ENCODE data around the gene VWDE. TPM values are rescaled to one million over a fixed set of nuclear protein-coding genes. Genes with fewer than 3 reads are reported as not detected.

VWDE gene
- total RNA-seq, 1 experiment from 2014 or later = 13.7 TPM

DNA sequence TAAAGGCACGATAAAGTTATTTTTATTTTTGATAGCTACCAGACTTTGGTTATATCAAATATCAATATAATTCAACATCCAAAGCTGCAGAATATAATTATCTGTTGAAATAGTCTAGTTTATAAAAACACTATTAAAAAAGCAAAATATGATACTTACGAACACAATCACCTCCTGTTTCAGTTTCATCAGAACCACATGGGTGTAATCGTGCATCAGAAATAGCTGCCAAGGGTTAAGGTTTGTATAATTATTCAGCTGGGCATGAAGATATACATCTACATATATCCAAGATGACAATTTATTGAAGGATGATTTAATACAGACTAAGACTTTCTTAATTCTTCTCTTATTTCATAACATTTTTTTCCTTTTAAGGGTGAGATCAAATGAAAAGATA, 20.3 kb downstream of the VWDE start:
- no peak overlapping the region for H3K9ac ChIP-seq (ENCODE audit: low read length)
- no peak overlapping the region for H3K4me3 ChIP-seq (replicated peaks in 1 of 2; ENCODE audit: low read depth in 1 of 2, low read length in 2 of 2)
- no peak for TF ChIP-seq TCF7L2 (IDR thresholded peaks at IDR 0.05; ENCODE audit: borderline replicate concordance, extremely low read depth, insufficient read depth, insufficient read length)
- no peak for TF ChIP-seq FOSL1 (IDR thresholded peaks at IDR 0.05; ENCODE audit: low read depth)
- TF ChIP-seq JUND (IDR thresholded peaks at IDR 0.05) = no peak
- TF ChIP-seq YY1 (IDR thresholded peaks at IDR 0.05; ENCODE audit: extremely low read depth, insufficient replicate concordance, low read depth, low read length) = no peak
- TF ChIP-seq SIN3A (IDR thresholded peaks at IDR 0.05; ENCODE audit: low read depth) = no peak
- no peak for TF ChIP-seq POLR2AphosphoS5 (IDR thresholded peaks at IDR 0.05; ENCODE audit: low read depth, low read length)
- no peak for TF ChIP-seq ZNF274 (IDR thresholded peaks at IDR 0.05; ENCODE audit: low read depth, low read length)
- TF ChIP-seq EZH2 (IDR thresholded peaks at IDR 0.05) = no peak
- no peak for TF ChIP-seq CBX3 (IDR thresholded peaks at IDR 0.05; ENCODE audit: low read depth)
- TF ChIP-seq ELF1 (IDR thresholded peaks at IDR 0.05; ENCODE audit: borderline replicate concordance, low read depth) = no peak
- ChIA-PET RAD21 (ENCODE audit: low non-redundant PET in 1 of 2, low total read pairs in 2 of 2, uncharacterized antibody in 2 of 2, unreplicated experiment in 2 of 2) (no interaction called here), POLR2A (no interaction called here), CTCF (no interaction called here)
- no peak overlapping the region for H3K4me2 ChIP-seq (ENCODE audit: low read length)
- no peaks in the 10 kb centered on the region for H3K27me3 ChIP-seq (ENCODE audit: insufficient read depth, low read length)
- no peak for DNase-seq (ENCODE audit: low read depth, low spot score)
- H3K36me3 ChIP-seq (ENCODE audit: control insufficient read depth in 1 of 2, insufficient read depth in 2 of 2, low read length in 2 of 2) = peaks cover 0 to 3% of the 10 kb centered on the region in 2 experiments; a peak in 1 of 4 replicates
- no peaks in the 10 kb centered on the region for H4K20me1 ChIP-seq (ENCODE audit: insufficient read depth)
- no peak for ATAC-seq
- intact Hi-C loops (cut with micrococcal nuclease) = no loop called here
- no peaks in the 10 kb centered on the region for H3K4me1 ChIP-seq (ENCODE audit: control insufficient read depth in 1 of 2, insufficient read depth in 2 of 2, low read length in 2 of 2)
- no peaks in the 10 kb centered on the region for H3K79me2 ChIP-seq (ENCODE audit: insufficient read depth, low read length)
- no peak overlapping the region for H3K27ac ChIP-seq (ENCODE audit: low read depth, low read length)
- no peaks in the 10 kb centered on the region for H3K9me3 ChIP-seq (ENCODE audit: control insufficient read depth in 1 of 2, insufficient read depth in 1 of 2, low read depth in 1 of 2, low read length in 2 of 2)
- H2AFZ ChIP-seq (ENCODE audit: low read depth, low read length, poor library complexity, severe bottlenecking) = no peak overlapping the region
- BruUV-seq (replicated peaks) = no TSS peak
- no peaks in the 10 kb centered on the region for H3K9me2 ChIP-seq (ENCODE audit: insufficient read depth)

DNA sequence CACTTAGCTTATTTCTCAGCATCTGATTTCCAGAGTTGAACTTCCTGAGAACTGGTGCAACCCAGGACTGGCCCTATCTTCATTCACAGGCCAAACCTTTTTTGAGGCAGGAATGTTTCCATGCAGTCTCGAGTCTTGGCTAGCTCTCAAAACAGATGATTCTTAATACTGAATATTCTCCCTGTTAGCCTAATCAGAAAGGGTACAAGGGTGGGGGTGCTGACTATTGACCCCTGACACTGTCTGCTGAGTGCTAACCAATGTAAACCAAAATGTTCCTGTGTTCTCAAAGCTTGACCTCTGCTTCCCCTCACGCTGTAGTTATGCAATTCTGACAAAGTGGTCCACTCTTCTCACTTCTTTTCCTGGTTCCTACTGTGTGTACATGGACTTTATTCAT, 25.3 kb downstream of the VWDE start:
- H3K79me2 ChIP-seq (ENCODE audit: insufficient read depth, low read length) = no peaks in the 10 kb centered on the region
- ChIA-PET CTCF (no interaction called here), RAD21 (ENCODE audit: low non-redundant PET in 1 of 2, low total read pairs in 2 of 2, uncharacterized antibody in 2 of 2, unreplicated experiment in 2 of 2) (no interaction called here), POLR2A (no interaction called here)
- H3K27ac ChIP-seq (ENCODE audit: low read depth, low read length) = no peak overlapping the region
- ATAC-seq = no peak
- no peak for DNase-seq (ENCODE audit: low read depth, low spot score)
- intact Hi-C loops (cut with micrococcal nuclease) = no loop called here
- H3K9me2 ChIP-seq (ENCODE audit: insufficient read depth) = no peaks in the 10 kb centered on the region
- H3K9me3 ChIP-seq (ENCODE audit: control insufficient read depth in 1 of 2, insufficient read depth in 1 of 2, low read depth in 1 of 2, low read length in 2 of 2) = no peaks in the 10 kb centered on the region
- no peak overlapping the region for H2AFZ ChIP-seq (ENCODE audit: low read depth, low read length, poor library complexity, severe bottlenecking)
- H3K36me3 ChIP-seq (ENCODE audit: control insufficient read depth in 1 of 2, insufficient read depth in 2 of 2, low read length in 2 of 2) = no peaks in the 10 kb centered on the region; a peak in 1 of 4 replicates
- no peak overlapping the region for H3K9ac ChIP-seq (ENCODE audit: low read length)
- no peak overlapping the region for H3K4me3 ChIP-seq (replicated peaks in 1 of 2; ENCODE audit: low read depth in 1 of 2, low read length in 2 of 2)
- no peaks in the 10 kb centered on the region for H3K27me3 ChIP-seq (ENCODE audit: insufficient read depth, low read length)
- H3K4me1 ChIP-seq (ENCODE audit: control insufficient read depth in 1 of 2, insufficient read depth in 2 of 2, low read length in 2 of 2) = no peaks in the 10 kb centered on the region
- no peaks in the 10 kb centered on the region for H4K20me1 ChIP-seq (ENCODE audit: insufficient read depth)
- no TSS peak for BruUV-seq (replicated peaks)
- H3K4me2 ChIP-seq (ENCODE audit: low read length) = no peak overlapping the region
- TF ChIP-seq, protein P1, sequence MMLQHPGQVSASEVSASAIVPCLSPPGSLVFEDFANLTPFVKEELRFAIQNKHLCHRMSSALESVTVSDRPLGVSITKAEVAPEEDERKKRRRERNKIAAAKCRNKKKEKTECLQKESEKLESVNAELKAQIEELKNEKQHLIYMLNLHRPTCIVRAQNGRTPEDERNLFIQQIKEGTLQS (IDR thresholded peaks at IDR 0.05) = no peak
- TF ChIP-seq SRF (IDR thresholded peaks at IDR 0.05; ENCODE audit: low read depth) = no peak
- TF ChIP-seq EZH2phosphoT487 (IDR thresholded peaks at IDR 0.05; ENCODE audit: borderline replicate concordance) = no peak
- no peak for TF ChIP-seq CEBPB (IDR thresholded peaks at IDR 0.05; ENCODE audit: low read depth)
- no peak for TF ChIP-seq JUND (IDR thresholded peaks at IDR 0.05)
- TF ChIP-seq SP1 (IDR thresholded peaks at IDR 0.05; ENCODE audit: low read depth) = no peak
- no peak for TF ChIP-seq ELF1 (IDR thresholded peaks at IDR 0.05; ENCODE audit: borderline replicate concordance, low read depth)
- TF ChIP-seq, protein P2, sequence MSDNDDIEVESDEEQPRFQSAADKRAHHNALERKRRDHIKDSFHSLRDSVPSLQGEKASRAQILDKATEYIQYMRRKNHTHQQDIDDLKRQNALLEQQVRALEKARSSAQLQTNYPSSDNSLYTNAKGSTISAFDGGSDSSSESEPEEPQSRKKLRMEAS (IDR thresholded peaks at IDR 0.05) = no peak
- no peak for TF ChIP-seq TCF7L2 (IDR thresholded peaks at IDR 0.05; ENCODE audit: borderline replicate concordance, extremely low read depth, insufficient read depth, insufficient read length)
- TF ChIP-seq, protein P3, sequence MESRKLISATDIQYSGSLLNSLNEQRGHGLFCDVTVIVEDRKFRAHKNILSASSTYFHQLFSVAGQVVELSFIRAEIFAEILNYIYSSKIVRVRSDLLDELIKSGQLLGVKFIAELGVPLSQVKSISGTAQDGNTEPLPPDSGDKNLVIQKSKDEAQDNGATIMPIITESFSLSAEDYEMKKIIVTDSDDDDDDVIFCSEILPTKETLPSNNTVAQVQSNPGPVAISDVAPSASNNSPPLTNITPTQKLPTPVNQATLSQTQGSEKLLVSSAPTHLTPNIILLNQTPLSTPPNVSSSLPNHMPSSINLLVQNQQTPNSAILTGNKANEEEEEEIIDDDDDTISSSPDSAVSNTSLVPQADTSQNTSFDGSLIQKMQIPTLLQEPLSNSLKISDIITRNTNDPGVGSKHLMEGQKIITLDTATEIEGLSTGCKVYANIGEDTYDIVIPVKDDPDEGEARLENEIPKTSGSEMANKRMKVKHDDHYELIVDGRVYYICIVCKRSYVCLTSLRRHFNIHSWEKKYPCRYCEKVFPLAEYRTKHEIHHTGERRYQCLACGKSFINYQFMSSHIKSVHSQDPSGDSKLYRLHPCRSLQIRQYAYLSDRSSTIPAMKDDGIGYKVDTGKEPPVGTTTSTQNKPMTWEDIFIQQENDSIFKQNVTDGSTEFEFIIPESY (IDR thresholded peaks at IDR 0.05; ENCODE audit: extremely low read depth, insufficient replicate concordance, low read length) = no peak
- no peak for TF ChIP-seq CBX3 (IDR thresholded peaks at IDR 0.05; ENCODE audit: low read depth)
